WTC11 (cell line): ENCODE data around the gene ANGPTL2. TPM values are rescaled to one million over a fixed set of nuclear protein-coding genes. Genes with fewer than 3 reads are reported as not detected.

Experiments
- ATAC-seq: fragments of 200-7000 bp; cut with Tn5 transposase; 2 replicates; pipeline ENCODE4 v1.10.0; 2021; ENCODE audit warnings: mild to moderate bottlenecking, moderate library complexity
- CTCF ChIA-PET: fragments of 300-600 bp; sonication (Branson Sonifier 250); formaldehyde crosslinking; loops from one replicate; lab custom pipeline; 2021; ENCODE audit warnings: antibody characterized with exemption; lab: Charles Lee
- POLR2A ChIA-PET: fragments of 350-600 bp; sonication (Branson Sonifier 250); formaldehyde crosslinking; loops from one replicate; lab custom pipeline; 2021; ENCODE audit warnings: antibody characterized with exemption; lab: Charles Lee
- DNase-seq: peaks from one replicate; pipeline ENCODE4 v3.0.0; 2021; ENCODE audit warnings: low spot score
- H3K27ac Mint-ChIP-seq: 2 replicates; pipeline ENCODE4 v1.8.0; 2021; ENCODE audit warnings: mixed read lengths
- H3K27me3 Mint-ChIP-seq: 2 replicates; pipeline ENCODE4 v1.8.0; 2021; ENCODE audit warnings: low read depth, mild to moderate bottlenecking, moderate library complexity, mixed read lengths
- H3K36me3 Mint-ChIP-seq: 2 replicates; pipeline ENCODE4 v1.8.0; 2021; ENCODE audit warnings: mixed read lengths
- H3K4me1 Mint-ChIP-seq: 2 replicates; pipeline ENCODE4 v1.8.0; 2022; ENCODE audit warnings: mixed read lengths
- H3K4me3 Mint-ChIP-seq: 2 replicates; pipeline ENCODE4 v1.8.0; 2021; ENCODE audit warnings: mild to moderate bottlenecking, moderate library complexity, mixed read lengths
- H3K9me3 Mint-ChIP-seq: 2 replicates; pipeline ENCODE4 v1.8.0; 2021; ENCODE audit warnings: mixed read lengths
- ATF2 ChIP-seq: sonication (generic); formaldehyde crosslinking; IDR thresholded peaks from 2 replicates; pipeline ENCODE4 v1.8.1; 2022; ENCODE audit warnings: low read depth, missing genetic modification reagents, borderline replicate concordance
- ATF6 ChIP-seq: sonication (generic); formaldehyde crosslinking; IDR thresholded peaks from 2 replicates; pipeline ENCODE4 v1.8.1; 2023; ENCODE audit warnings: mild to moderate bottlenecking, missing genetic modification reagents
- E2F4 ChIP-seq: sonication (generic); formaldehyde crosslinking; IDR thresholded peaks from 2 replicates; pipeline ENCODE4 v1.8.1; 2022; ENCODE audit warnings: low read depth, mild to moderate bottlenecking, moderate library complexity, missing genetic modification reagents, borderline replicate concordance
- ELF4 ChIP-seq: sonication (generic); formaldehyde crosslinking; IDR thresholded peaks from 2 replicates; pipeline ENCODE4 v1.8.1; 2022; ENCODE audit warnings: low read depth, mild to moderate bottlenecking, moderate library complexity, missing genetic modification reagents
- FOXJ3 ChIP-seq: sonication (generic); formaldehyde crosslinking; IDR thresholded peaks from 2 replicates; pipeline ENCODE4 v1.9.0; 2021; ENCODE audit warnings: missing genetic modification reagents, mild to moderate bottlenecking, borderline replicate concordance
- FOXP1 ChIP-seq: sonication (generic); formaldehyde crosslinking; IDR thresholded peaks from 2 replicates; pipeline ENCODE4 v1.8.0; 2022; ENCODE audit warnings: missing genetic modification reagents, mild to moderate bottlenecking, moderate library complexity, borderline replicate concordance
- KAT7 ChIP-seq: sonication (generic); formaldehyde crosslinking; IDR thresholded peaks from 2 replicates; pipeline ENCODE4 v1.8.1; 2023; ENCODE audit warnings: missing genetic modification reagents, mild to moderate bottlenecking, borderline replicate concordance
- NR1H2 ChIP-seq: sonication (generic); formaldehyde crosslinking; IDR thresholded peaks from 2 replicates; pipeline ENCODE4 v1.9.0; 2021; ENCODE audit warnings: mild to moderate bottlenecking, moderate library complexity, missing genetic modification reagents
- RORB ChIP-seq: fragments of 250-450 bp; sonication (Bioruptor Pico); IDR thresholded peaks from 2 replicates; pipeline ENCODE4 v1.9.0; 2021; ENCODE audit warnings: mild to moderate bottlenecking
- SP1 ChIP-seq: sonication (generic); formaldehyde crosslinking; conservative IDR thresholded peaks from 2 replicates; pipeline ENCODE4 v1.8.1; 2022; ENCODE audit warnings: missing genetic modification reagents
- TP53 ChIP-seq: sonication (generic); formaldehyde crosslinking; IDR thresholded peaks from 2 replicates; pipeline ENCODE4 v1.8.1; 2023; ENCODE audit warnings: mild to moderate bottlenecking, missing genetic modification reagents
- USF1 ChIP-seq: sonication (generic); formaldehyde crosslinking; IDR thresholded peaks from 2 replicates; pipeline ENCODE4 v1.8.0; 2022; ENCODE audit warnings: mild to moderate bottlenecking, missing genetic modification reagents
- ZNF121 ChIP-seq: sonication (generic); formaldehyde crosslinking; IDR thresholded peaks from 2 replicates; pipeline ENCODE4 v1.8.0; 2023; ENCODE audit warnings: missing genetic modification reagents
- ZNF219 ChIP-seq: sonication (generic); formaldehyde crosslinking; IDR thresholded peaks from 2 replicates; pipeline ENCODE4 v1.8.0; 2023; ENCODE audit warnings: missing genetic modification reagents, mild to moderate bottlenecking, borderline replicate concordance
- ZNF671 ChIP-seq: fragments of 250-450 bp; sonication (Bioruptor Pico); IDR thresholded peaks from 2 replicates; pipeline ENCODE4 v1.8.0; 2021; ENCODE audit warnings: mild to moderate bottlenecking
- total RNA-seq: library from RNA; stranded (reverse); gene quantifications from 3 replicates; pipeline ENCODE4 v1.2.3, GENCODE V29; 2021
- TF ChIP-seq, protein P1 (sequence below): fragments of 250-450 bp; sonication (Bioruptor Pico); IDR thresholded peaks from 2 replicates; pipeline ENCODE4 v1.9.0; 2021; ENCODE audit warnings: mild to moderate bottlenecking

Gene ANGPTL2
- total RNA-seq, 1 experiment from 2014 or later: 4.5 TPM

DNA sequence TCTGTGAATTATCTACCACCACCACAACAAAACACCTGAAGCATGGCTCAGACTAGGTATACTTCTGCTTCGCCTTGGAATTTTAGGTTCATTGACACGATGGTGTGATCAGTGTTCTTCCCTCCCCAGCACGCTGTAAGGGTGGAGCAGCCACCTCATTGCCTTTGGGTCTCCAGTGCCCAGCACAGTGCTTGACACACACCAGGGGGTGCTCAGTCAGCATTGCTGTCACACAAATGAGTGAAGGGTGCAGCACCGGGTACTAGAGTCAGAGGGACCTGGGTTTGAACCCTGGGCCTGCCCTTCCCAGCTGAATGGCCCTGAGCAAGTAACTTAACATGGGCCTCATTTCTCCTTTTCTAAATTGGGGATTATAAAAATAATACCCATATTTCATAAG lies 9.9 kb upstream of the ANGPTL2 start (continued):
- TF ChIP-seq ZNF121 (CRISPR knock-in tag) (no peak), FOXJ3 (CRISPR knock-in tag) (no peak), RORB (CRISPR knock-in tag) (no peak)

- ATAC-seq (no peak), DNase-seq (no peak)
- no peaks in the 10 kb centered on the region for H3K27me3 Mint-ChIP-seq
- H3K27ac Mint-ChIP-seq: no peak overlapping the region
- POLR2A ChIA-PET: interaction anchor here (0.9 kb wide), 1 partner anchor 265 kb away, joined by 3 read pairs; no protein-coding TSS in a partner anchor
- no peak overlapping the region for H3K4me3 Mint-ChIP-seq
- CTCF ChIA-PET: interaction anchor here (0.9 to 2.8 kb wide), 3 partner anchors 9 to 167 kb away, joined by 4 to 8 read pairs (median 5); partner anchors contain the start of gene ANGPTL2
- no peaks in the 10 kb centered on the region for H3K36me3 Mint-ChIP-seq
- TF ChIP-seq ZNF671 (CRISPR knock-in tag) (no peak), KAT7 (CRISPR knock-in tag) (no peak), E2F4 (no peak), ATF6 (CRISPR knock-in tag) (no peak), FOXP1 (no peak), TP53 (CRISPR knock-in tag) (no peak), ZNF219 (CRISPR knock-in tag) (no peak), ATF2 (no peak), ZNF121 (CRISPR knock-in tag) (no peak), ELF4 (no peak), NR1H2 (CRISPR knock-in tag) (no peak), SP1 (CRISPR knock-in tag) (no peak), USF1 (no peak)
- TF ChIP-seq, protein P1, sequence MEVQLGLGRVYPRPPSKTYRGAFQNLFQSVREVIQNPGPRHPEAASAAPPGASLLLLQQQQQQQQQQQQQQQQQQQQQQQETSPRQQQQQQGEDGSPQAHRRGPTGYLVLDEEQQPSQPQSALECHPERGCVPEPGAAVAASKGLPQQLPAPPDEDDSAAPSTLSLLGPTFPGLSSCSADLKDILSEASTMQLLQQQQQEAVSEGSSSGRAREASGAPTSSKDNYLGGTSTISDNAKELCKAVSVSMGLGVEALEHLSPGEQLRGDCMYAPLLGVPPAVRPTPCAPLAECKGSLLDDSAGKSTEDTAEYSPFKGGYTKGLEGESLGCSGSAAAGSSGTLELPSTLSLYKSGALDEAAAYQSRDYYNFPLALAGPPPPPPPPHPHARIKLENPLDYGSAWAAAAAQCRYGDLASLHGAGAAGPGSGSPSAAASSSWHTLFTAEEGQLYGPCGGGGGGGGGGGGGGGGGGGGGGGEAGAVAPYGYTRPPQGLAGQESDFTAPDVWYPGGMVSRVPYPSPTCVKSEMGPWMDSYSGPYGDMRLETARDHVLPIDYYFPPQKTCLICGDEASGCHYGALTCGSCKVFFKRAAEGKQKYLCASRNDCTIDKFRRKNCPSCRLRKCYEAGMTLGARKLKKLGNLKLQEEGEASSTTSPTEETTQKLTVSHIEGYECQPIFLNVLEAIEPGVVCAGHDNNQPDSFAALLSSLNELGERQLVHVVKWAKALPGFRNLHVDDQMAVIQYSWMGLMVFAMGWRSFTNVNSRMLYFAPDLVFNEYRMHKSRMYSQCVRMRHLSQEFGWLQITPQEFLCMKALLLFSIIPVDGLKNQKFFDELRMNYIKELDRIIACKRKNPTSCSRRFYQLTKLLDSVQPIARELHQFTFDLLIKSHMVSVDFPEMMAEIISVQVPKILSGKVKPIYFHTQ (CRISPR knock-in tag): no peak
- no peaks in the 10 kb centered on the region for H3K9me3 Mint-ChIP-seq
- peaks cover 37% of the 10 kb centered on the region for H3K4me1 Mint-ChIP-seq
Measured at GRCh38 chr9:127131871-127132270, 9.4 kb upstream of the ANGPTL2 start.
